GM21529 (cell line): Measurements from ENCODE around the gene ILKAP.

Experiments
- ATAC-seq: cut with Tn5 transposase; IDR thresholded peaks from one replicate; pipeline ENCODE4 v1.9.1; 2021; ENCODE audit not compliant: unreplicated experiment

Gene ILKAP

GRCh38 chr2:238166391-238167343, 36.8 kb downstream of the ILKAP start:
- no peak for ATAC-seq

GRCh38 chr2:238165288-238165921, 38.1 kb downstream of the ILKAP start:
- no peak for ATAC-seq

DNA sequence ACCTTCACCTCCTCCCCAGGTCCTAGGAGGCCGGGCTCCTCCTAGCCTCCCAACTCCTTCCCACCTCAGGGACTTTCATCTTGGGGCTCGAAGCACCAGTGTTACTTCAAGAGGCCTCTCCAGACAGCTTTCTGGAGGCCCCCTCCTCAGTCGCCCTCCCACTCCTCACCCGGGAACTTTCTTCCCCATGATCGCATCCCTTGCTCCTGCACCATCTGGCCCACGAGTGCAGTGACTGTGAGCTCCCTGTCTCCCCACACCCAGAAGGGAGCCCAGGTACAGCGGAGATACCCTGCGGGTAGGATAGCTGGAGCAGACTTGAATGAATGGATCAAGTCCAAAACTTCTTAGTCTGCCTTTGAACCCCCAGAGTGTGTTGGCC, 38.6 kb downstream of the ILKAP start:
- no peak for ATAC-seq

DNA sequence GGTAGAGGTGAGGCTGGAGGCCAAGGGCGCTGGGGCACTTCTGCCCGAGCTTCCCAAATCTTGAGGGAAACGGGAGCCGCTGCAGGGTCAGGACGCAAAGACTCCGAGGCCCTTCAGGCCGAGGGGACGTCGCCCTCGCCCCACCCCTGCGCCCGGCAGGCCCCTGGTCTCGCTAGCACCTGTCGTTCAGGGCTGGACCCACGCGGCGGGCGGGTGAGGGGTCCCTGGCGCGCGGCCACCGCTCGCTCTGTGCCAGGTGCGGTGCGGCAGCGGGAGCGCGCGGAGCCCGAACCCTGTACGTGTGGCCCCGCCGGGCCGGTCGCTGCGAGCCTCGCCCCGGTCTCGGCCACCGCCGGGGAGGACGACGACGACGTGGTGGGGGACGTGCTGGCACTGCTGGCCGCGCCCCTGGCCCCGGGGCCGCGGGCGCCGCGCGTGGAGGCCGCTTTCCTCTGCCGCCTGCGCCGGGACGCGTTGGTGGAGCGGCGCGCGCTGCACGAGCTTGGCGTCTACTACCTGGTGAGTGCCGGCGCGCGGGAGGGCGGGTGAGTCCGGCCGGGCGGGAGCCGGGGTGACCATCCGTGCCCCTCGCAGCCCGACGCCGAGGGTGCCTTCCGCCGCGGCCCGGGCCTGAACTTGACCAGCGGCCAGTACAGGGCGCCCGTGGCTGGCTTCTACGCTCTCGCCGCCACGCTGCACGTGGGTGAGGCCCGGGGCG, 39.9 kb downstream of the ILKAP start:
- no peak for ATAC-seq

DNA sequence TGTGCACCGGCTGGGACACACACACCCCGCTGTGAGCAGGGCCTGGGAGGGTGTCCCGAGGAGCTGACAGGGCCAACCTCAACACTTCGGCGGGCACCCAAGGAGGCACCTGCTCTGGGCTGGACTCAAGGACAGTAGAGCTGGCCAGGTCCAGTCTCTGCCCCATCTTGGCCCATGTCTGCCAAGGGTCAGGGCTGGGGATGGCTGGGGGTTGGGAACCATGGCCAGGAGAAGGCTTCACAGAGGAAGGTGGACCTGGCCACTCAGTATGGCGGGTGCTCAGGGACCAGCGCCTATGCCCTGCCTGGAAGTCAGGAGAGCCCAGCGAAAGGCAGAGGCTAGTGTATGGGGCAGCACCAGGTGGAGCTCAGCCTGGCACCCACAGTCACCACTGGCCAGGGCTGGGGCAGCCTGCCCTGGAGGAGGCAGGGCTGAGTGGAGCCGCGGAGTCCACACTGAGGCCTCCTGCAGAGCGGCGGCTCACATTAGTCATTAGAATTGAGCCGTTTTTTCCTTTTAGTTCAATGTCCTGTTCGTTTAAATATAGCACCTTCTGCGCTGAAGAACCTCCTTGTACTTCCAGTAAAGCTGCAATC, 40.6 kb downstream of the ILKAP start:
- no peak for ATAC-seq

DNA sequence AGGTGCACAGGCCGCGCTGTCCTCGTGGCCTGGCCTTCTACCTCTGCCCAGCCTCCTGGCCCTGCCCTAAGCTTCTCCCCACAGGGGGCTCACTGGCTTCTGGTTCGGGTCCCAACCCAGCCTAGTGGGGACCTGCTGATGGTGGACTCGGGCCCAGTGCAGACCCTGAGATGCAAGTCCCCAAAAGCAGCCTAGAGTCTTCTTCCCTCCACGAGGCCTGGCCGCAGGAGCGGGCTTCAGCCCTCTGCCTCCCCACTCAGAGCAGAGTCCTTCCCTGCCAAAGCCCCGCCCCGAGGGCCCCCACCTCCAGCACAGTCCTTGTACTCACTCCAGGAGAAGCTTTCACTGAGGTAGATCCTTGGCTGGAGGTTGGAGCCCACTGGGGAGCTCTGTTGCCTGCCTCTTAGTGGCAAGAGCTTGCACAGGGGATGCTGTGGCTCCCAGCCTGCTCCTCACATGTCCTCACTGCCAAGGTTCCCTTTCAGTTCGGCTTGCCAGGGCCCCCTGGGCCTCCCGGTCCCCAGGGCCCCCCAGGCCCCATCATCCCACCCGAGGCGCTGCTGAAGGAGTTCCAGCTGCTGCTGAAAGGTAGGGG, 41.1 kb downstream of the ILKAP start:
- ATAC-seq: no peak

- no peak for ATAC-seq
Observed at GRCh38 chr2:238161291-238162051, 42.0 kb downstream of the ILKAP start.

DNA sequence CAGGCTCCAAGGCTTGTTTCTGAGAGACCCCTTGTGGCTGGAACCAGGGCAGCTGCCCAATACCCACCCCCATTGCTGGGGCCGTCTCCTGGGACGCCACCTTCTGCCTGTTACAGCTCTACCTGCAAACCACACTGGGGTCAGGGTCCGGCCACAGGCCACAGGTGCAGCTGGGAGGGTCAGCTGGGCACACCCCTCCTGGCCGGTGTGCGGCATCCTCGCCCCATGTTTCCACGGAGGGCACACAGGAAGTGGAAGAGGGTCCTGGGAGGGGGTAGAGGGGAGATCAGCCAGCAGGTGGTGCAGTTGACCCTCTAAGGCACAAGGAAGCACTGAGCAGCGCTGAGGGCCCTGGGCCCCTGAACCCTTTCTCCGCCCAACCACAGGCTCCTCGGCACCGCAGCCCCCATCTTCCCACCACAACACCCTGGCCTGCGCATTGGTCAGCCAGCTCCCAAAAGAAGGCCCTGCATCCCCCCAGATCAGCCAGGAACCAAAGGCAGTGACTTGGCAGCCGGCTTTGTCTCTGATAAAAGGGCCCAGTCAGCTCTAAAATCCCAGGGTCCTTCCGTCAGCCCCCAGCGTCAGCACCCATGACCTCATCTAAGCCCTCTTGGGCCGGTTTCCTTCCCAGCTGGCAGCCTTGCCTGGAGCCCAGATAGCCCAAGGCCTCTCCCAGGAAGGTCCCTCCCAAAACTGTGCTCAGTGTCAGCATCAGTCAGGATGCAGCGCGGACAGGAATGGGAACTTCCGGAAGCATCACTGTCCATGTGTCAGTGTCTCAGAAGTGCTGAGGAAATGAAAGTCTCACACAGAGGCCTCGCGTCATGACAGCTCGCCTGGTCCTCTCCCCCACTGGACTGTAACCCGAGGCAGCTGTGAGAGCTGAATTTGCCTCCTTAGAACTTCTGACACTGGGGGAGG, 43.0 kb downstream of the ILKAP start:
- no peak for ATAC-seq

GRCh38 chr2:238159661-238160205, 43.8 kb downstream of the ILKAP start:
- no peak for ATAC-seq

DNA sequence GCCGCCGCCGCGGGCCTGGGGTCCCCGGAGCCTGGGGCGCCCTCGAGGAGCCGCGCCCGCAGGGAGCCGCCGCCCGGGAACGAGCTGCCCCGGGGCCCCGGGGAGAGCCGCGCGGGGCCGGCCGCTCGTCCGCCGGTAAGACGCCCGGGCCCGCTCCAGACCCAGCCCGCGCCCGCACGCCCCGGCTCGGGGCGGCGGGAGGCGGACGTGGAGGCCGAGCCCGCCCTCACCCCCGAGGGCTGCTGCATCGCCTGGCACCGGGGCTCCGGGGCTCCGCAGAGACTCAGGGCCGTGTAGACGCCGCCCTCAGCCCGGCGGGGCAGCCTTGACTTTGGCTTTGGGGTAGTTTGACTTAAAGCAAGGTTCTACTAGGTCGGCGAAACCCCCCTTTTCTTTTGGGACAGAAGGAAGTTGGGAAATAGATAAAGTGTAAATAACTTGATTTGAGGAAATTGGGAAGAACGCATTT, 44.4 kb downstream of the ILKAP start:
- ATAC-seq: peak; percentile 11

DNA sequence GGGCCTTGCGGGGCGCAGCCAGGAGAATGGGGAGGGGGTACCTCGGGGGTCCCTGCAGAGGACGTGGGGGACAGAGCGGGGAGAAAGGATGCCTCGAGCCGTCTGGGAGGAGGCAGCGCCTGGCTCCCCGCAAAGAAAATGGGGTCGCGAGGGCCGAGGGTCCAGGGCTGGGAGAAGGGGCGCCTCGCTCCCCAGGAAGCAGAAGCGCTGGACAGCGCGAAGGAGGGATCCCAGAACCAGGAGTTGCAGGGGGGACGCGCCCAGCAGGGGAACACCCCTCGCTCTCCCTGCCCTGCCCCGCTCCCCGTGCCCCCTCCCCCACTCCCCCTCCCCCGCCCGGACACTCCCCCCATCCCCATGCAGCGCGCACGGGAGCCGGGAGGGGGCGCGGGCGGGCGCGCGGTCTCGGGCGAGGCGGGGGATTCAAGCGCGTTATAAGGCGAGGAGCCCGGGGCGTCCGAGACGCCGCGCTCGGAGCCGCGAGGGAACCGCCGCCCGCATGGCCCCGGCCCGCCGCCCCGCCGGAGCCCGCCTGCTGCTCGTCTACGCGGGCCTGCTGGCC, 44.9 kb downstream of the ILKAP start, which contains the start of gene ERFE:
Gene ERFE (plus strand): TSS at position 462 of the 562 bp plus-strand sequence. CDS start 38 bp downstream, at position 500.
- peak; percentile 45 for ATAC-seq

GRCh38 chr2:238158018-238158508, 45.4 kb downstream of the ILKAP start:
- ATAC-seq: no peak

DNA sequence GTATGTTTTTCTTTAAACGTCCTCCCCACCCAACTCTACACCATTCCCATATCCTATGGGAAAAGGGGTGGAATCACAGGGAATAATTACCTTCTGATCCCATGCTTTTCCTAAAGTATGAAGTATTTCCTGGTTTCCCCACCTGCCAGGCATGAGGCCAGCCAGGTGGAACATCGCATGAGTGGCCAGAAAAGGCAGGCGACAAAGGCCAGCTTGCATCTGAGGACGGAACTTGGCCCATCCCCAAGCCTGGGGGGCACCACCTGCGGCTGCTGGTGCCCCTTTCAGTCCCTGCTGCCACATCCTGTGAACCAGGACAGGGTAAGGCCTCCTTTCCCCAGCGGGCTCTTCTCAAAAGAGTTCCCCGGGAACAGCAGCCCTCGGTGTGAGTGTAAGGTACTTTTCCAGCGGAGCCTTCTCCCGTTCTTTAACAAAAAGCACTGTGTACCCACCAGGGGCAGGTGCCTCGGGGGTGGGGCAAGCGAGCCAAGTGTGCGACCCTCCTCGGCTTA, 45.9 kb downstream of the ILKAP start:
- ATAC-seq: no peak

DNA sequence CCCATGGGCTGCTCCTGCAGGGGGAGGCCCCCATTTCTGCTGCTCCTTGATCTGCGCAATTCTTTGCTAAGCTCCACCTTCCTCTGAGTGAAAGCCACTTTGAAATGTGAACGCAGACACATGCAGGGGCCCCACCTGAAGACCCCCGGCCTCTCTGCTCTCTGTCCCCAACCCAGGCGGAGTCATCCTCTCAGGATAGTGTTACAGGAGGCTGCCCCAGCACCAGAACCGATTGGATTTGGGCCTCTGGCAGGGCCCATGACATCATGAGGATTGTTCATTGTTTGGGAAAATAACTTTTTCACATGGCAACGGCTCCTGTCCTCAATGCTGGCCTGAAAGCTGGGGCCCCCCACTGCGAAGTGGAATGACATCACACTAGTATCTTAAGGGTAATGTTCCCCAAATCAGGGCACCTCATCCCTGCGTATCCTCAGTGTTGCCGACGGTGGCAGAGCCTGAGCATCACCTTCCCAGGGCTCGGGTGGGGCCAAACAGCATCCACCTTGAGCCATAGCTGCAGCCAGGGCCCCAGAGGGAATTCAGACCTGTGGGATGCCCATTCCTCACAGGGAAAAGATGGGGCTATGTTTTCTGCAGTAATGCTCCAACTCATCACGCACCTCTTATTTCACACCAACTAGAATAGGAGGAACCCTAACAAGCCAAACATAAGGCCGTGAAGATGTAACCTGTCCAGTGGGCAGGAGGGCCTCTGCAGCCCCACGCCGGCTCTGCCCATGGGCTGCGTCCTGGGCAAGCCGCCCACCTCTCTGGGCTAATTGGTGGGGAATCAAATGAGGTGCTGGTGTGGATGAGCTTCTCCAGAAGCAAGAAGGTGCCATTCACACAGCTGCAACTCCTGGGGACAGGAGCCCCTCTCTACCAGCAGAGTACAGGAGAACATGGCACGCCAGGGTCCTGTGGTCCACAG, 47.5 kb downstream of the ILKAP start:
- no peak for ATAC-seq

GRCh38 chr2:238155051-238155760, 48.3 kb downstream of the ILKAP start:
- ATAC-seq: no peak

- ATAC-seq: no peak
Observed at GRCh38 chr2:238154570-238154969, 48.9 kb downstream of the ILKAP start.
